Cardiac muscle cell (in vitro differentiated cells and primary cell): ENCODE results near the gene FAM181A. TPM values are rescaled to one million over a fixed set of nuclear protein-coding genes. Genes with fewer than 3 reads are reported as not detected.

Experiments
- DNase-seq, 2 donors: peaks; one replicate each; pipeline versions ENCODE4 v3.0.0 to v3.0.0-alpha.2; 2010 to 2017; ENCODE audit warnings: low read depth in 1 of 2, low spot score in 1 of 2
- H3K27ac ChIP-seq: fragments of 200-600 bp; sonication (generic); 2 replicates; pipeline ENCODE4 v1.5.1; 2016
- H3K27me3 ChIP-seq: fragments of 200-600 bp; sonication (generic); 2 replicates; pipeline ENCODE4 v1.6.0; 2016; ENCODE audit warnings: control low read depth
- H3K36me3 ChIP-seq: fragments of 200-600 bp; sonication (generic); 2 replicates; pipeline ENCODE4 v1.5.1; 2016; ENCODE audit warnings: control low read depth
- H3K4me1 ChIP-seq: fragments of 200-600 bp; sonication (generic); 2 replicates; pipeline ENCODE4 v1.8.1; 2017; ENCODE audit warnings: low read depth, mild to moderate bottlenecking, mixed run types
- H3K4me3 ChIP-seq: fragments of 200-600 bp; sonication (generic); 2 replicates; pipeline ENCODE4 v1.5.1; 2016; ENCODE audit warnings: mild to moderate bottlenecking
- H3K9me3 ChIP-seq: fragments of 200-600 bp; sonication (generic); 2 replicates; pipeline ENCODE4 v1.5.1; 2017; ENCODE audit warnings: low read depth, mild to moderate bottlenecking, control low read depth
- CTCF ChIP-seq: IDR thresholded peaks from 2 replicates; pipeline ENCODE4 v1.5.1; 2012; ENCODE audit warnings: low read depth, mild to moderate bottlenecking, low read length
- polyA plus RNA-seq: library from polyadenylated mRNA; unstranded; fragments of >200 nt; fragmentation: Nextera tagmentation; extraction: Ambion mirVana; gene quantifications from 2 replicates; pipeline ENCODE4 v1.2.1, GENCODE V29; 2016
- total RNA-seq: library from RNA; depleted of rRNA; stranded (reverse); fragments of >200 nt; gene quantifications from 2 replicates; pipeline ENCODE4 v1.2.3, GENCODE V29; 2016

FAM181A gene
- total and polyA plus RNA-seq, 2 experiments from 2014 or later = not detected

- no peak for TF ChIP-seq CTCF
- H3K36me3 ChIP-seq = no peaks in the 10 kb centered on the region
- H3K4me1 ChIP-seq = peaks cover 18% of the 10 kb centered on the region
- H3K9me3 ChIP-seq = no peaks in the 10 kb centered on the region
- H3K27me3 ChIP-seq = no peaks in the 10 kb centered on the region
- no peak overlapping the region for H3K4me3 ChIP-seq
- H3K27ac ChIP-seq = no peak overlapping the region
- no peak for DNase-seq
Observed at GRCh38 chr14:93969082-93969828, 42.1 kb downstream of the FAM181A start.

- TF ChIP-seq CTCF = peak; percentile 31
- peaks cover 31% of the 10 kb centered on the region for H3K4me1 ChIP-seq
- no peak overlapping the region for H3K4me3 ChIP-seq
- no peaks in the 10 kb centered on the region for H3K27me3 ChIP-seq
- no peaks in the 10 kb centered on the region for H3K36me3 ChIP-seq
- no peaks in the 10 kb centered on the region for H3K9me3 ChIP-seq
- no peak overlapping the region for H3K27ac ChIP-seq
- no peak for DNase-seq
Observed at GRCh38 chr14:93970585-93970964, 43.4 kb downstream of the FAM181A start.

GRCh38 chr14:93970965-93971634, 44.0 kb downstream of the FAM181A start:
- Histone ChIP-seq H3K4me1 (peaks cover 36% of the 10 kb centered on the region), H3K36me3 (no peaks in the 10 kb centered on the region), H3K27ac (no peak overlapping the region), H3K4me3 (no peak overlapping the region), H3K9me3 (no peaks in the 10 kb centered on the region), H3K27me3 (no peaks in the 10 kb centered on the region)
- DNase-seq = no peak
- TF ChIP-seq CTCF = no peak

- no peak for TF ChIP-seq CTCF
- DNase-seq = no peak
- H3K9me3 ChIP-seq = no peaks in the 10 kb centered on the region
- H3K27ac ChIP-seq = no peak overlapping the region
- H3K36me3 ChIP-seq = no peaks in the 10 kb centered on the region
- no peak overlapping the region for H3K4me3 ChIP-seq
- H3K27me3 ChIP-seq = no peaks in the 10 kb centered on the region
- H3K4me1 ChIP-seq = peaks cover 41% of the 10 kb centered on the region
Observed at GRCh38 chr14:93971635-93972027, 44.5 kb downstream of the FAM181A start.

- no peak for DNase-seq
- H3K9me3 ChIP-seq = no peaks in the 10 kb centered on the region
- H3K4me3 ChIP-seq = no peak overlapping the region
- peak overlapping the region; percentile 100 for H3K27ac ChIP-seq
- H3K27me3 ChIP-seq = no peaks in the 10 kb centered on the region
- no peak for TF ChIP-seq CTCF
- H3K4me1 ChIP-seq = peaks cover 51% of the 10 kb centered on the region
- H3K36me3 ChIP-seq = no peaks in the 10 kb centered on the region
Observed at GRCh38 chr14:93972618-93973205, 45.6 kb downstream of the FAM181A start.
